GM23338 (cell line): ENCODE results near the gene FAM89A. TPM values are rescaled to one million over a fixed set of nuclear protein-coding genes. Genes with fewer than 3 reads are reported as not detected.

Source experiments
- ATAC-seq: fragments of 200-7000 bp; cut with Tn5 transposase; 3 replicates; pipeline ENCODE4 v1.9.1; 2020
- DNase-seq: peaks from one replicate; pipeline ENCODE4 v3.0.0-alpha.2; 2015; ENCODE audit warnings: low spot score
- H2AFZ ChIP-seq: fragments of 200-600 bp; sonication (generic); 2 replicates; pipeline ENCODE4 v1.8.0; 2016; ENCODE audit warnings: antibody characterized with exemption, mild to moderate bottlenecking, moderate library complexity
- H3F3A ChIP-seq: fragments of 200-600 bp; sonication (generic); replicated peaks from 2 replicates; pipeline ENCODE4 v1.8.0; 2017; ENCODE audit warnings: antibody characterized with exemption, mixed run types, low read depth
- H3K27ac ChIP-seq: fragments of 200-600 bp; sonication (generic); 2 replicates; pipeline ENCODE4 v1.6.1; 2016; ENCODE audit warnings: low read depth
- H3K27me3 ChIP-seq: fragments of 200-600 bp; sonication (generic); 2 replicates; pipeline ENCODE4 v1.8.0; 2016; ENCODE audit warnings: mild to moderate bottlenecking, mixed run types, moderate library complexity; ENCODE audit not compliant: insufficient read depth
- H3K36me3 ChIP-seq: fragments of 200-600 bp; sonication (generic); 2 replicates; pipeline ENCODE4 v1.8.0; 2016; ENCODE audit warnings: mild to moderate bottlenecking; ENCODE audit not compliant: insufficient read depth
- H3K4me1 ChIP-seq: fragments of 200-600 bp; sonication (generic); 2 replicates; pipeline ENCODE4 v1.8.0; 2016; ENCODE audit warnings: mild to moderate bottlenecking, moderate library complexity; ENCODE audit not compliant: insufficient read depth
- H3K4me2 ChIP-seq: fragments of 200-600 bp; sonication (generic); 2 replicates; pipeline ENCODE4 v1.7.1; 2017; ENCODE audit warnings: mixed run types
- H3K4me3 ChIP-seq: fragments of 200-600 bp; sonication (generic); 2 replicates; pipeline ENCODE4 v1.6.1; 2016; ENCODE audit warnings: mixed run types
- H3K79me2 ChIP-seq: fragments of 200-600 bp; sonication (generic); replicated peaks from 2 replicates; pipeline ENCODE4 v1.8.0; 2017; ENCODE audit warnings: mild to moderate bottlenecking; ENCODE audit not compliant: insufficient read depth
- H3K9me2 ChIP-seq: fragments of 200-600 bp; sonication (generic); 2 replicates; pipeline ENCODE4 v1.8.0; 2017; ENCODE audit not compliant: insufficient read depth
- H4K20me1 ChIP-seq: fragments of 200-600 bp; sonication (generic); replicated peaks from 2 replicates; pipeline ENCODE4 v1.8.0; 2017; ENCODE audit warnings: mild to moderate bottlenecking; ENCODE audit not compliant: insufficient read depth
- H3K27ac Mint-ChIP-seq: 2 replicates; pipeline ENCODE4 v1.8.0; 2020; ENCODE audit warnings: inconsistent platforms, mild to moderate bottlenecking, moderate library complexity, mixed read lengths
- H3K27me3 Mint-ChIP-seq: 3 replicates; pipeline ENCODE4 v1.8.0; 2022; ENCODE audit warnings: low read depth, mild to moderate bottlenecking, moderate library complexity, mixed read lengths, inconsistent platforms; ENCODE audit not compliant: insufficient read depth, poor library complexity
- H3K36me3 Mint-ChIP-seq: 3 replicates; pipeline ENCODE4 v1.8.0; 2021; ENCODE audit warnings: low read depth, mild to moderate bottlenecking, inconsistent platforms, moderate library complexity, mixed read lengths
- H3K4me1 Mint-ChIP-seq: 3 replicates; pipeline ENCODE4 v1.8.0; 2020; ENCODE audit warnings: mild to moderate bottlenecking, inconsistent platforms, mixed read lengths
- H3K4me3 Mint-ChIP-seq: 3 replicates; pipeline ENCODE4 v1.8.0; 2021; ENCODE audit warnings: moderate library complexity, mild to moderate bottlenecking, inconsistent platforms, mixed read lengths
- H3K9me3 Mint-ChIP-seq: 3 replicates; pipeline ENCODE4 v1.8.0; 2020; ENCODE audit warnings: moderate library complexity, mild to moderate bottlenecking, inconsistent platforms, mixed read lengths
- CREB1 ChIP-seq: fragments of 250-450 bp; sonication (Bioruptor Pico); IDR thresholded peaks from 2 replicates; pipeline ENCODE4 v1.5.0; 2020; ENCODE audit warnings: low read depth, mild to moderate bottlenecking, moderate library complexity
- ETS1 ChIP-seq: IDR thresholded peaks from 2 replicates; pipeline ENCODE4 v1.6.1; 2016; ENCODE audit warnings: antibody characterized with exemption
- EZH2 ChIP-seq: fragments of 200-600 bp; sonication (generic); IDR thresholded peaks from one replicate; pipeline ENCODE4 v1.8.0; 2017; ENCODE audit warnings: antibody characterized with exemption, mild to moderate bottlenecking, low read depth; ENCODE audit not compliant: unreplicated experiment
- EZH2phosphoT487 ChIP-seq: fragments of 200-600 bp; sonication (generic); IDR thresholded peaks from one replicate; pipeline ENCODE4 v1.8.1; 2018; ENCODE audit warnings: antibody characterized with exemption; ENCODE audit not compliant: unreplicated experiment
- JUNB ChIP-seq: IDR thresholded peaks from one replicate; pipeline ENCODE4 v1.6.1; 2016; ENCODE audit warnings: antibody characterized with exemption; ENCODE audit not compliant: unreplicated experiment
- NANOG ChIP-seq: IDR thresholded peaks from 2 replicates; pipeline ENCODE4 v1.6.1; 2016; ENCODE audit warnings: antibody characterized with exemption, borderline replicate concordance
- POLR2AphosphoS5 ChIP-seq: IDR thresholded peaks from 2 replicates; pipeline ENCODE4 v1.6.1; 2016; ENCODE audit warnings: antibody characterized with exemption, low read depth
- STAT1 ChIP-seq: IDR thresholded peaks from one replicate; pipeline ENCODE4 v1.6.1; 2016; ENCODE audit warnings: antibody characterized with exemption; ENCODE audit not compliant: unreplicated experiment
- ZNF331 ChIP-seq: fragments of 250-450 bp; sonication (Bioruptor Pico); IDR thresholded peaks from 2 replicates; pipeline ENCODE4 v1.5.0; 2020; ENCODE audit warnings: low read depth, mild to moderate bottlenecking, moderate library complexity
- polyA plus RNA-seq: library from polyadenylated mRNA; unstranded; fragments of >200 nt; fragmentation: Nextera tagmentation; extraction: Ambion mirVana; gene quantifications from 2 replicates; pipeline ENCODE4 v1.2.1, GENCODE V29; 2016
- total RNA-seq: library from RNA; depleted of rRNA; stranded (reverse); fragments of >200 nt; shearing (Covaris generic); gene quantifications from 2 replicates; pipeline ENCODE4 v1.2.3, GENCODE V29; 2014
- TF ChIP-seq, protein P1 (sequence below): IDR thresholded peaks from one replicate; pipeline ENCODE4 v1.6.1; 2018; ENCODE audit warnings: antibody characterized with exemption; ENCODE audit not compliant: unreplicated experiment
- TF ChIP-seq, protein P2 (sequence below): fragments of 250-450 bp; sonication (Bioruptor Pico); IDR thresholded peaks from 2 replicates; pipeline ENCODE4 v1.5.0; 2020; ENCODE audit warnings: mild to moderate bottlenecking, moderate library complexity

Gene FAM89A
- total and polyA plus RNA-seq, 2 experiments from 2014 or later: 3.2 to 3.8 TPM

DNA sequence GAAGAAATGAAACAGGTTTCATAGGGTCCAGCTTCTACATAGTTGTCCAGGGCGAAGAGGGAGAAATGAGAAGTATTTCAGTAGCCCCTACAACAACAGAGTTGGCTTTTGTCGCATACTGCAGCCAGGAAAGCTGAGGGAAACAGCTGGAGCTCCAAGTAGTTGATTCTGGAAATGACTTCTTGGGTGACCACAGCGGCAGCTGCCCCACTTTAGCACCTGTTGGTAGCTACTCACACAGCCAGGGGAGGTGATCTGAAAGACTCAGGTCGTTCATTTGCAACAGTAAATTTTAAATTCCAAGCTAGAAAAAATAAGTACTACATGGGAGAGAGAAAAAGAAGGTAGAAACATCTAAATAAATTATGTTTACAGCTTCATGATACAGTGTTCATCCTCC lies 63.7 kb downstream of the FAM89A start (continued):
- TF ChIP-seq ETS1: no peak
- no peak for TF ChIP-seq ZNF331 (CRISPR knock-in tag)
- TF ChIP-seq STAT1: no peak
- TF ChIP-seq EZH2phosphoT487: no peak
- TF ChIP-seq, protein P1, sequence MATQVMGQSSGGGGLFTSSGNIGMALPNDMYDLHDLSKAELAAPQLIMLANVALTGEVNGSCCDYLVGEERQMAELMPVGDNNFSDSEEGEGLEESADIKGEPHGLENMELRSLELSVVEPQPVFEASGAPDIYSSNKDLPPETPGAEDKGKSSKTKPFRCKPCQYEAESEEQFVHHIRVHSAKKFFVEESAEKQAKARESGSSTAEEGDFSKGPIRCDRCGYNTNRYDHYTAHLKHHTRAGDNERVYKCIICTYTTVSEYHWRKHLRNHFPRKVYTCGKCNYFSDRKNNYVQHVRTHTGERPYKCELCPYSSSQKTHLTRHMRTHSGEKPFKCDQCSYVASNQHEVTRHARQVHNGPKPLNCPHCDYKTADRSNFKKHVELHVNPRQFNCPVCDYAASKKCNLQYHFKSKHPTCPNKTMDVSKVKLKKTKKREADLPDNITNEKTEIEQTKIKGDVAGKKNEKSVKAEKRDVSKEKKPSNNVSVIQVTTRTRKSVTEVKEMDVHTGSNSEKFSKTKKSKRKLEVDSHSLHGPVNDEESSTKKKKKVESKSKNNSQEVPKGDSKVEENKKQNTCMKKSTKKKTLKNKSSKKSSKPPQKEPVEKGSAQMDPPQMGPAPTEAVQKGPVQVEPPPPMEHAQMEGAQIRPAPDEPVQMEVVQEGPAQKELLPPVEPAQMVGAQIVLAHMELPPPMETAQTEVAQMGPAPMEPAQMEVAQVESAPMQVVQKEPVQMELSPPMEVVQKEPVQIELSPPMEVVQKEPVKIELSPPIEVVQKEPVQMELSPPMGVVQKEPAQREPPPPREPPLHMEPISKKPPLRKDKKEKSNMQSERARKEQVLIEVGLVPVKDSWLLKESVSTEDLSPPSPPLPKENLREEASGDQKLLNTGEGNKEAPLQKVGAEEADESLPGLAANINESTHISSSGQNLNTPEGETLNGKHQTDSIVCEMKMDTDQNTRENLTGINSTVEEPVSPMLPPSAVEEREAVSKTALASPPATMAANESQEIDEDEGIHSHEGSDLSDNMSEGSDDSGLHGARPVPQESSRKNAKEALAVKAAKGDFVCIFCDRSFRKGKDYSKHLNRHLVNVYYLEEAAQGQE: no peak
- no peak for TF ChIP-seq CREB1 (CRISPR knock-in tag)
- TF ChIP-seq NANOG: no peak
- TF ChIP-seq EZH2: no peak
- TF ChIP-seq JUNB: no peak

DNA sequence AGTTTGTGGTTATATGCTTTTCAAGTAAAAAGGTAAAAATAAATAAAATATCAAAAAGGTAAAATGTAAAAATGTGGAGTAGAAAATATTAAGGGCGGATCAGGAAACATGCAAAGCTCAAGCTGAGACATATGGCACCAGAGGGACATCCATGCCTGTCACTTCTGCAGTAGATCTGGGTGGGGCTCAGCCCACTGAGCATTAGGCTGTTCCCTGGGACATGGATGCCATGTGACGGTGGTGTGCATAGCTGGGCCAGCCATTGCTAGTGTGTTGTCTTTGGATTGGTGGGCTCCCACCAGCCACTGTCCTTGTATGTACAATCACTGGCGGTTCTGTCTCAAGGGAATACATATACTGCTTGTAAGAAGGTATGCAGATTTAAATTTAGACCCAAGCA lies 64.4 kb downstream of the FAM89A start:
- ATAC-seq: no peak
- Histone ChIP-seq H3K79me2 (peaks cover 12% of the 10 kb centered on the region), H3K36me3 (no peaks in the 10 kb centered on the region), H3K27ac (no peak overlapping the region), H3K4me2 (no peak overlapping the region), H3F3A (no peaks in the 10 kb centered on the region), H4K20me1 (peaks cover 29% of the 10 kb centered on the region), H3K9me2 (no peaks in the 10 kb centered on the region), H3K4me3 (no peak overlapping the region), H3K27me3 (peaks cover 32% of the 10 kb centered on the region), H3K4me1 (peaks cover 10% of the 10 kb centered on the region; the same call in 1 of the 2 replicates), H2AFZ (no peak overlapping the region)
- Mint-ChIP-seq H3K4me1 (peaks cover 13% of the 10 kb centered on the region), H3K27ac (no peak overlapping the region), H3K9me3 (no peaks in the 10 kb centered on the region), H3K36me3 (no peaks in the 10 kb centered on the region; the same call in 2 of the 3 replicates), H3K27me3 (peaks cover 6% of the 10 kb centered on the region), H3K4me3 (no peak overlapping the region)
- no peak for DNase-seq
- TF ChIP-seq NANOG: no peak
- TF ChIP-seq POLR2AphosphoS5: no peak
- no peak for TF ChIP-seq STAT1
- TF ChIP-seq EZH2phosphoT487: no peak
- TF ChIP-seq, protein P1: no peak
- no peak for TF ChIP-seq JUNB
- TF ChIP-seq, protein P2, sequence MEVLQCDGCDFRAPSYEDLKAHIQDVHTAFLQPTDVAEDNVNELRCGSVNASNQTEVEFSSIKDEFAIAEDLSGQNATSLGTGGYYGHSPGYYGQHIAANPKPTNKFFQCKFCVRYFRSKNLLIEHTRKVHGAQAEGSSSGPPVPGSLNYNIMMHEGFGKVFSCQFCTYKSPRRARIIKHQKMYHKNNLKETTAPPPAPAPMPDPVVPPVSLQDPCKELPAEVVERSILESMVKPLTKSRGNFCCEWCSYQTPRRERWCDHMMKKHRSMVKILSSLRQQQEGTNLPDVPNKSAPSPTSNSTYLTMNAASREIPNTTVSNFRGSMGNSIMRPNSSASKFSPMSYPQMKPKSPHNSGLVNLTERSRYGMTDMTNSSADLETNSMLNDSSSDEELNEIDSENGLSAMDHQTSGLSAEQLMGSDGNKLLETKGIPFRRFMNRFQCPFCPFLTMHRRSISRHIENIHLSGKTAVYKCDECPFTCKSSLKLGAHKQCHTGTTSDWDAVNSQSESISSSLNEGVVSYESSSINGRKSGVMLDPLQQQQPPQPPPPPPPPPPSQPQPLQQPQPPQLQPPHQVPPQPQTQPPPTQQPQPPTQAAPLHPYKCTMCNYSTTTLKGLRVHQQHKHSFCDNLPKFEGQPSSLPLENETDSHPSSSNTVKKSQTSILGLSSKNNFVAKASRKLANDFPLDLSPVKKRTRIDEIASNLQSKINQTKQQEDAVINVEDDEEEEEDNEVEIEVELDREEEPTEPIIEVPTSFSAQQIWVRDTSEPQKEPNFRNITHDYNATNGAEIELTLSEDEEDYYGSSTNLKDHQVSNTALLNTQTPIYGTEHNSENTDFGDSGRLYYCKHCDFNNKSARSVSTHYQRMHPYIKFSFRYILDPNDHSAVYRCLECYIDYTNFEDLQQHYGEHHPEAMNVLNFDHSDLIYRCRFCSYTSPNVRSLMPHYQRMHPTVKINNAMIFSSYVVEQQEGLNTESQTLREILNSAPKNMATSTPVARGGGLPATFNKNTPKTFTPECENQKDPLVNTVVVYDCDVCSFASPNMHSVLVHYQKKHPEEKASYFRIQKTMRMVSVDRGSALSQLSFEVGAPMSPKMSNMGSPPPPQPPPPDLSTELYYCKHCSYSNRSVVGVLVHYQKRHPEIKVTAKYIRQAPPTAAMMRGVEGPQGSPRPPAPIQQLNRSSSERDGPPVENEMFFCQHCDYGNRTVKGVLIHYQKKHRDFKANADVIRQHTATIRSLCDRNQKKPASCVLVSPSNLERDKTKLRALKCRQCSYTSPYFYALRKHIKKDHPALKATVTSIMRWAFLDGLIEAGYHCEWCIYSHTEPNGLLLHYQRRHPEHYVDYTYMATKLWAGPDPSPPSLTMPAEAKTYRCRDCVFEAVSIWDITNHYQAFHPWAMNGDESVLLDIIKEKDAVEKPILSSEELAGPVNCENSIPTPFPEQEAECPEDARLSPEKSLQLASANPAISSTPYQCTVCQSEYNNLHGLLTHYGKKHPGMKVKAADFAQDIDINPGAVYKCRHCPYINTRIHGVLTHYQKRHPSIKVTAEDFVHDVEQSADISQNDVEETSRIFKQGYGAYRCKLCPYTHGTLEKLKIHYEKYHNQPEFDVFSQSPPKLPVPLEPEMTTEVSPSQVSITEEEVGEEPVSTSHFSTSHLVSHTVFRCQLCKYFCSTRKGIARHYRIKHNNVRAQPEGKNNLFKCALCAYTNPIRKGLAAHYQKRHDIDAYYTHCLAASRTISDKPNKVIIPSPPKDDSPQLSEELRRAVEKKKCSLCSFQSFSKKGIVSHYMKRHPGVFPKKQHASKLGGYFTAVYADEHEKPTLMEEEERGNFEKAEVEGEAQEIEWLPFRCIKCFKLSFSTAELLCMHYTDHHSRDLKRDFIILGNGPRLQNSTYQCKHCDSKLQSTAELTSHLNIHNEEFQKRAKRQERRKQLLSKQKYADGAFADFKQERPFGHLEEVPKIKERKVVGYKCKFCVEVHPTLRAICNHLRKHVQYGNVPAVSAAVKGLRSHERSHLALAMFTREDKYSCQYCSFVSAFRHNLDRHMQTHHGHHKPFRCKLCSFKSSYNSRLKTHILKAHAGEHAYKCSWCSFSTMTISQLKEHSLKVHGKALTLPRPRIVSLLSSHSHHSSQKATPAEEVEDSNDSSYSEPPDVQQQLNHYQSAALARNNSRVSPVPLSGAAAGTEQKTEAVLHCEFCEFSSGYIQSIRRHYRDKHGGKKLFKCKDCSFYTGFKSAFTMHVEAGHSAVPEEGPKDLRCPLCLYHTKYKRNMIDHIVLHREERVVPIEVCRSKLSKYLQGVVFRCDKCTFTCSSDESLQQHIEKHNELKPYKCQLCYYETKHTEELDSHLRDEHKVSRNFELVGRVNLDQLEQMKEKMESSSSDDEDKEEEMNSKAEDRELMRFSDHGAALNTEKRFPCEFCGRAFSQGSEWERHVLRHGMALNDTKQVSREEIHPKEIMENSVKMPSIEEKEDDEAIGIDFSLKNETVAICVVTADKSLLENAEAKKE: no peak
- no peak for TF ChIP-seq ZNF331 (CRISPR knock-in tag)
